ENCODE measurements around the gene RAET1G. TPM values are rescaled to one million over a fixed set of nuclear protein-coding genes. Genes with fewer than 3 reads are reported as not detected.
"Not testable (repeated sequence)": the region's sequence is repeated elsewhere in the genome, so short reads cannot be mapped to it uniquely, and the experiment has no call there.

Gene RAET1G
- total RNA-seq, 1 donor from 2014 or later, result 0.60 TPM

DNA sequence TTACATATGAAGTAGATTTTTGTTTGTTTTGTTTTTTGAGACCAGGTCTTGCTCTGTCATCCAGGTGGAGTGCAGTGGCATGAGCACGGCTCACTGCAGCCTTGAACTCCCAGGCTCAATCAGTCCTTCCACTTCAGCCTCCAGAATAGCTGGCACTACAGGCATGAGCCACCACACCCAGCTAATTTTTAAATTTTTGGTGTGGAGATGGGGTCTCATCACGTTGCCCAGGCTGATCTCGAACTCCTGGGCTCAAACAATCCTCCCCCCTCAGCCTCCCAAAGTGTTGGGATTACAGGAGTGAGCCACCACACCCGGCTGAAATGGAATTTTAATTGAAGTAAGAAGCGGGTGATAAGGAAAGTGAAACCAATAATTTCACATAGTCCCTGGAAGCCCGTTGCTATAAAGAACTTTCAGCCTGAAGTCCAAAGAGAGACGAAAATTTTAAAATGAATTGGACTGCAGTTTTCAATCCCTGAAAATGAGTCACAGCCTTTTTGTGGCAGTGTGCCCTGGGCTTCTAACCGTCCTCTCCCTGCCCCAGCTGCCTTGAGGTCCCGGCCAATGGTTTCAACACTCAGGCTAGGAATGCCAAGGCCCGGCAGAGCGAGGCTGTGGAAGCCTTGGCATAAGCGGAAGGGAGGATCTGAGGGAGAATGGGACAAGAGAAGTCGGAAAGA lies 25.8 kb downstream of the RAET1G start:
- H3K9me3 Mint-ChIP-seq (ENCODE audit: low read depth), result no peaks in the 10 kb centered on the region
- DNase-seq (ENCODE audit: low spot score), result no peak
- no peaks in the 10 kb centered on the region for H3K27me3 Mint-ChIP-seq (ENCODE audit: low read depth)
- H3K27ac Mint-ChIP-seq (ENCODE audit: unreplicated experiment), result peak overlapping the region; percentile 93
- TF ChIP-seq, protein P1, sequence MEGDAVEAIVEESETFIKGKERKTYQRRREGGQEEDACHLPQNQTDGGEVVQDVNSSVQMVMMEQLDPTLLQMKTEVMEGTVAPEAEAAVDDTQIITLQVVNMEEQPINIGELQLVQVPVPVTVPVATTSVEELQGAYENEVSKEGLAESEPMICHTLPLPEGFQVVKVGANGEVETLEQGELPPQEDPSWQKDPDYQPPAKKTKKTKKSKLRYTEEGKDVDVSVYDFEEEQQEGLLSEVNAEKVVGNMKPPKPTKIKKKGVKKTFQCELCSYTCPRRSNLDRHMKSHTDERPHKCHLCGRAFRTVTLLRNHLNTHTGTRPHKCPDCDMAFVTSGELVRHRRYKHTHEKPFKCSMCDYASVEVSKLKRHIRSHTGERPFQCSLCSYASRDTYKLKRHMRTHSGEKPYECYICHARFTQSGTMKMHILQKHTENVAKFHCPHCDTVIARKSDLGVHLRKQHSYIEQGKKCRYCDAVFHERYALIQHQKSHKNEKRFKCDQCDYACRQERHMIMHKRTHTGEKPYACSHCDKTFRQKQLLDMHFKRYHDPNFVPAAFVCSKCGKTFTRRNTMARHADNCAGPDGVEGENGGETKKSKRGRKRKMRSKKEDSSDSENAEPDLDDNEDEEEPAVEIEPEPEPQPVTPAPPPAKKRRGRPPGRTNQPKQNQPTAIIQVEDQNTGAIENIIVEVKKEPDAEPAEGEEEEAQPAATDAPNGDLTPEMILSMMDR (IDR thresholded peaks at IDR 0.05), result no peak
- no peaks in the 10 kb centered on the region for H3K36me3 Mint-ChIP-seq (ENCODE audit: low read depth)
- H3K4me1 Mint-ChIP-seq (ENCODE audit: low read depth), result peaks cover 39% of the 10 kb centered on the region
- H3K4me3 Mint-ChIP-seq (ENCODE audit: unreplicated experiment), result peak overlapping the region; percentile 60

DNA sequence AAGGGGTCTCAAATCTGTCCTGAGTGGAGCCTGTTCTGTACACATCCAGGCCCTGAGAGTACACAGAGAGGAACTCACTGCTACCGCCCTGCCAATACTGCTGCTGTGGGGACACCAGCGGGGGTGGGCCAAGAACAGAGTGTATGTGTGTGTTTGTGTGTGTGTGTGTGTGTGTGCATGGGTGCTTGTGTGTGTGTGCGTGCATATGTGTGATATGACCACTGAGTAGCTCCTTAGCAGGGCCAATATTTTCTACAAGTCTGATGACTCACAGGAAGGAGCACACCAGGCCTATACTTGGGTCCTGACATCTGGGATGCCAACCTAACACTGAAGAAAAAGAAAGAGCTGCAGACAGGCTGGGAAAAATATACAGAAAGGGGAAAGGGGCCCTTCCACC lies 26.4 kb downstream of the RAET1G start:
- TF ChIP-seq, protein P1 (IDR thresholded peaks at IDR 0.05), result no peak
- H3K27ac Mint-ChIP-seq (ENCODE audit: unreplicated experiment), result peak overlapping the region; percentile 93
- H3K4me3 Mint-ChIP-seq (ENCODE audit: unreplicated experiment), result no peak overlapping the region
- no peaks in the 10 kb centered on the region for H3K36me3 Mint-ChIP-seq (ENCODE audit: low read depth)
- peaks cover 39% of the 10 kb centered on the region for H3K4me1 Mint-ChIP-seq (ENCODE audit: low read depth)
- DNase-seq (ENCODE audit: low spot score), result no peak
- H3K9me3 Mint-ChIP-seq (ENCODE audit: low read depth), result no peaks in the 10 kb centered on the region
- no peaks in the 10 kb centered on the region for H3K27me3 Mint-ChIP-seq (ENCODE audit: low read depth)

DNA sequence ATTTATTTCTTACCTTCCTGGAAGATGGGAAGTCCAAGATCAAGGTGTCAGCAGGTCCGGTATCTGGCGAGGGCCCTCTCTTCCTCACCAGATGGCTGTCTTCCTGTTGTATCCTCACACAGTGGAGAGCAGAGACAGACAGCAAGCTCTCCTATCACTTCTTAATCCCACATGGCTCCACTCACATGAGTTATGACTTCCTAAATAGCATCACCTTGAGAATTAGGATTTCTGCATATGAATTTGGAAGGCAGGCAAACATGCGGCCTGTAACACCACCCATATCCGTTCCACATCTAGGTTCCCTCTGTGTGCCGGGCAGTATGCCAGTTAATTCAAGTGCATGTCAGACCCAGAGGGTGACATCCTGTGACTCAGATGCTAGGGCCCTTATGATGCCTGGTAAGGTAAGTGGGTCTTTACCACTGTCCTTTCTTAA lies 27.1 kb downstream of the RAET1G start:
- H3K27ac Mint-ChIP-seq (ENCODE audit: unreplicated experiment), result peak overlapping the region; percentile 93
- H3K4me3 Mint-ChIP-seq (ENCODE audit: unreplicated experiment), result no peak overlapping the region
- H3K9me3 Mint-ChIP-seq (ENCODE audit: low read depth), result no peaks in the 10 kb centered on the region
- TF ChIP-seq, protein P1 (IDR thresholded peaks at IDR 0.05), result no peak
- H3K36me3 Mint-ChIP-seq (ENCODE audit: low read depth), result no peaks in the 10 kb centered on the region
- peaks cover 44% of the 10 kb centered on the region for H3K4me1 Mint-ChIP-seq (ENCODE audit: low read depth)
- no peak for DNase-seq (ENCODE audit: low spot score)
- H3K27me3 Mint-ChIP-seq (ENCODE audit: low read depth), result no peaks in the 10 kb centered on the region

DNA sequence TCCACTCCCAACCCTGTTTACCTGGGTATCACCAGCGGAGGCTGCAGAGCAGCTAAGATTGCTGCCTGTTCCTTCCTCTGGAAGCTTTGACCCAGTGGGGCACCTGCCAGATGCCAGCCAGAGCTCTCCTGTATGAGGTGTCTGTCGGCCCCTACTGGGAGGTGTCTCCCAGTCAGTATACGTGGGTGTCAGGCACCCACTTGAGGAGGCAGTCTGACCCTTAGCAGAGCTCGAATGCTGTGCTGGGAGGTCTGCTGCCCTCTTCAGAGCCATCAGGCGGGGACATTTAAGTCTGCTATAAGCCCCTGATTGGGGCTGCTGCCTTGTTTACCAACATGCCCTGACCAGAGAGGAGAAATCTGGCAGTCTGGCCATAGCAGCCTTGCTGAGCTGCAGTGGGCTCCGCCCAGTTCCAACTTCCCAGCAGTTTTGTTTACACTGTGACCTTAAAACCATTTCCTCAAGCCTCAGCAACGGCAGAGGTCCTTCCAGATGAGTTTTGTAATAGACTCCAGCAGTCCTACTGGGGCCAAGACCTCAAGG lies 27.8 kb downstream of the RAET1G start:
- H3K27ac Mint-ChIP-seq (ENCODE audit: unreplicated experiment), result peak overlapping the region; percentile 93
- no peaks in the 10 kb centered on the region for H3K27me3 Mint-ChIP-seq (ENCODE audit: low read depth)
- H3K36me3 Mint-ChIP-seq (ENCODE audit: low read depth), result no peaks in the 10 kb centered on the region
- H3K4me3 Mint-ChIP-seq (ENCODE audit: unreplicated experiment), result no peak overlapping the region
- no peaks in the 10 kb centered on the region for H3K9me3 Mint-ChIP-seq (ENCODE audit: low read depth)
- TF ChIP-seq, protein P1 (IDR thresholded peaks at IDR 0.05), result no peak
- DNase-seq (ENCODE audit: low spot score), result no peak
- H3K4me1 Mint-ChIP-seq (ENCODE audit: low read depth), result peaks cover 51% of the 10 kb centered on the region

DNA sequence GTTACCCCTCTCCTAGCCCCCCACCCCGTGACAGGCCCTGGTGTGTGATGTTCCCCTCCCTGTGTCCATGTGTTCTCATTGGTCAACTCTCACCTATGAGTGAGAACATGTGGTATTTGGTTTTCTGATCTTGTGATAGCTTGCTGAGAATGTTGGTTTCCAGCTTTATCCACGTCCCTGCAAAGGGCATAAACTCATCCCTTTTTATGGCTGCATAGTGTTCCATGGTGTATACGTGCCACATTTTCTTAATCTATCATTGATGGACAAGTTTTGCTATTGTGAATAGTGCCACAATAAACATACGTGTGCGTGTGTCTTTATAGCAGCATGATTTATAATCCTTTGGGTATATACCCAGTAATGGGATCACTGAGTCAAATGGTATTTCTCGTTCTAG lies 31.1 kb downstream of the RAET1G start:
- H3K4me3 Mint-ChIP-seq (ENCODE audit: unreplicated experiment); DNase-seq (ENCODE audit: low spot score); H3K36me3 Mint-ChIP-seq (ENCODE audit: low read depth); H3K27ac Mint-ChIP-seq (ENCODE audit: unreplicated experiment); H3K27me3 Mint-ChIP-seq (ENCODE audit: low read depth); H3K9me3 Mint-ChIP-seq (ENCODE audit: low read depth): not testable (repeated sequence)
- H3K4me1 Mint-ChIP-seq (ENCODE audit: low read depth), result peaks cover 36% of the 10 kb centered on the region

DNA sequence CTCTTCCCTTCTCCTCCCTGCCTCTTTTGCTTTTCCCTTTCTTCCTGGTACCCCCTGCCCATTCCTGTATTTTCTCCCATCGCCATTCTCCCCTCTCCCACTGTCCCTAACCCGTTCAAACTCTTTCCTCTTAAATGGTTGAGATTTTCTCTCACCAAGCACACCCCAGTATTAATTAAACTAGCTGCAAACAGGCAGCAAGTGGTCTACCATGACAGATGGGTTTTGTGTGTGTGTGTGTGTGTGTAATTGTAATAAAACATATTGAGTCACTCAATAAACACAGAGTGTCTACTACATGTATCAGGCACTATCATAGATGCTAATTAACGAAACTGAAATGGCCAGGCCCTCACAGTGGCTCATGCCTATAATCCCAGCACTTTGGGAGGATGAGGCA lies 31.7 kb downstream of the RAET1G start:
- TF ChIP-seq, protein P1 (IDR thresholded peaks at IDR 0.05), result no peak
- H3K36me3 Mint-ChIP-seq (ENCODE audit: low read depth), result no peaks in the 10 kb centered on the region
- no peaks in the 10 kb centered on the region for H3K27me3 Mint-ChIP-seq (ENCODE audit: low read depth)
- no peak overlapping the region for H3K27ac Mint-ChIP-seq (ENCODE audit: unreplicated experiment)
- DNase-seq (ENCODE audit: low spot score), result no peak
- H3K4me1 Mint-ChIP-seq (ENCODE audit: low read depth), result peaks cover 30% of the 10 kb centered on the region
- H3K4me3 Mint-ChIP-seq (ENCODE audit: unreplicated experiment), result no peak overlapping the region
- H3K9me3 Mint-ChIP-seq (ENCODE audit: low read depth), result no peaks in the 10 kb centered on the region
